PFSK-1 (cell line): ENCODE data around the gene HACD3.

ENCODE experiments used
- FOXP2 ChIP-seq: optimal IDR thresholded peaks from 2 replicates; pipeline ENCODE3; 2011; ENCODE audit warnings: borderline replicate concordance, control low read depth, inconsistent platforms; ENCODE audit not compliant: insufficient read depth; ENCODE audit errors: extremely low read length, extremely low read depth
- POLR2AphosphoS5 ChIP-seq: IDR thresholded peaks from 2 replicates; pipeline ENCODE4 v1.6.1; 2012; ENCODE audit warnings: low read depth, mild to moderate bottlenecking, control low read depth, low read length, moderate library complexity
- REST ChIP-seq, 2 experiments: IDR thresholded peaks; 2 replicates each; pipeline versions ENCODE4 v1.6.1 to v1.8.0; 2011 to 2012; ENCODE audit warnings: low read depth in 2 of 2, low read length in 2 of 2, control low read depth in 1 of 2, inconsistent platforms in 1 of 2, mild to moderate bottlenecking in 1 of 2, moderate library complexity in 1 of 2; ENCODE audit not compliant: insufficient read depth in 1 of 2
- SIN3A ChIP-seq: IDR thresholded peaks from 2 replicates; pipeline ENCODE4 v1.6.1; 2012; ENCODE audit warnings: mild to moderate bottlenecking, low read length, moderate library complexity, borderline replicate concordance; ENCODE audit not compliant: insufficient read depth
- TAF1 ChIP-seq: IDR thresholded peaks from 2 replicates; pipeline ENCODE4 v1.6.1; 2012; ENCODE audit warnings: low read length, control low read depth, borderline replicate concordance; ENCODE audit not compliant: insufficient read depth

HACD3 gene

GRCh38 chr15:65583701-65584100 is 53.4 kb downstream of the HACD3 start:
- TF ChIP-seq POLR2AphosphoS5 (no peak), SIN3A (no peak), REST (IDR thresholded peaks at IDR 0.05; ENCODE audit: insufficient read depth in 1 of 2, low read depth in 2 of 2, low read length in 2 of 2) (no peak), TAF1 (no peak), FOXP2 (no peak)

- no peak for TF ChIP-seq POLR2AphosphoS5
- no peak for TF ChIP-seq SIN3A
- no peak for TF ChIP-seq FOXP2
- no peak for TF ChIP-seq TAF1
- no peak for TF ChIP-seq REST (IDR thresholded peaks at IDR 0.05; ENCODE audit: insufficient read depth in 1 of 2, low read depth in 2 of 2, low read length in 2 of 2)
Observed at GRCh38 chr15:65584241-65584640, 54.0 kb downstream of the HACD3 start.

GRCh38 chr15:65587094-65587493 is 56.8 kb downstream of the HACD3 start:
- no peak for TF ChIP-seq SIN3A
- TF ChIP-seq POLR2AphosphoS5: no peak
- TF ChIP-seq TAF1: no peak
- TF ChIP-seq FOXP2: no peak
- TF ChIP-seq REST (IDR thresholded peaks at IDR 0.05; ENCODE audit: insufficient read depth in 1 of 2, low read depth in 2 of 2, low read length in 2 of 2): no peak

GRCh38 chr15:65595960-65596359 is 65.7 kb downstream of the HACD3 start:
- TF ChIP-seq REST (IDR thresholded peaks at IDR 0.05; ENCODE audit: insufficient read depth in 1 of 2, low read depth in 2 of 2, low read length in 2 of 2) (no peak), TAF1 (no peak)

- TF ChIP-seq FOXP2 (no peak), TAF1 (no peak), POLR2AphosphoS5 (no peak)
Observed at GRCh38 chr15:65598468-65598867, 68.2 kb downstream of the HACD3 start.

GRCh38 chr15:65599677-65600076 is 69.4 kb downstream of the HACD3 start:
- TF ChIP-seq POLR2AphosphoS5: no peak
- TF ChIP-seq FOXP2: no peak
- TF ChIP-seq TAF1: no peak
- no peak for TF ChIP-seq SIN3A
- TF ChIP-seq REST (IDR thresholded peaks at IDR 0.05; ENCODE audit: insufficient read depth in 1 of 2, low read depth in 2 of 2, low read length in 2 of 2): no peak
